ENCODE results near the gene PHF2.

- no peak for TF ChIP-seq POLR2AphosphoS5 (IDR thresholded peaks at IDR 0.05)
- TF ChIP-seq CTCF (IDR thresholded peaks at IDR 0.05), result no peak
These were observed 100.7 kb downstream of the PHF2 start for GRCh38 chr9:93677048-93677571.
